RWPE1 (cell line): ENCODE data around the gene ADAMTS2.

Experiments
- CTCF ChIA-PET: fragments of 350-600 bp; sonication (Branson Sonifier 250); formaldehyde crosslinking; extraction: SDS; loops from one replicate; lab custom pipeline; 2021; lab: Yijun Ruan, JAX
- POLR2A ChIA-PET: fragments of 400-600 bp; formaldehyde crosslinking; extraction: SDS; loops from one replicate; lab custom pipeline; 2020; ENCODE audit warnings: antibody characterized with exemption; ENCODE audit not compliant: low non-redundant PET; lab: Yijun Ruan, JAX
- DNase-seq: peaks from one replicate; pipeline ENCODE4 v3.0.0; 2012; ENCODE audit warnings: low spot score
- H3K27ac ChIP-seq: fragments of 450-650 bp; 2 replicates; pipeline ENCODE4 v1.5.1; 2017
- CTCF ChIP-seq: fragments of 450-650 bp; conservative IDR thresholded peaks from 2 replicates; pipeline ENCODE4 v1.5.1; 2017; ENCODE audit warnings: low read depth, mild to moderate bottlenecking

ADAMTS2 gene

GRCh38 chr5:179237770-179238627, 107.3 kb downstream of the ADAMTS2 start:
- no peak overlapping the region for H3K27ac ChIP-seq
- CTCF ChIA-PET = no interaction called here
- no peak for DNase-seq
- POLR2A ChIA-PET = no interaction called here
- TF ChIP-seq CTCF = no peak

- TF ChIP-seq CTCF = no peak
- DNase-seq = no peak
- CTCF ChIA-PET = interaction anchor here (0.7 kb wide), 1 partner anchor 29 kb away, joined by 3 read pairs; no protein-coding TSS in a partner anchor
- no peak overlapping the region for H3K27ac ChIP-seq
- POLR2A ChIA-PET = interaction anchor here (0.6 kb wide), 1 partner anchor 984 kb away, joined by 3 read pairs; no protein-coding TSS in a partner anchor
These were observed 109.6 kb downstream of the ADAMTS2 start for GRCh38 chr5:179235416-179236400.

- no peak for DNase-seq
- TF ChIP-seq CTCF = no peak
- H3K27ac ChIP-seq = no peak overlapping the region
- CTCF ChIA-PET = no interaction called here
- POLR2A ChIA-PET = no interaction called here
These were observed 110.6 kb downstream of the ADAMTS2 start for GRCh38 chr5:179234563-179235135.

- H3K27ac ChIP-seq = no peak overlapping the region
- ChIA-PET POLR2A (no interaction called here), CTCF (no interaction called here)
- no peak for DNase-seq
- TF ChIP-seq CTCF = no peak
These were observed 111.2 kb downstream of the ADAMTS2 start for GRCh38 chr5:179233909-179234562.

- TF ChIP-seq CTCF = no peak
- ChIA-PET POLR2A (no interaction called here), CTCF (no interaction called here)
- DNase-seq = no peak
- no peak overlapping the region for H3K27ac ChIP-seq
These were observed 113.0 kb downstream of the ADAMTS2 start for GRCh38 chr5:179232091-179232735.
